ENCODE results near the gene TIAM2.

GRCh38 chr6:155069543-155069942 lies 74.4 kb downstream of the TIAM2 start:
- TF ChIP-seq, protein P1, sequence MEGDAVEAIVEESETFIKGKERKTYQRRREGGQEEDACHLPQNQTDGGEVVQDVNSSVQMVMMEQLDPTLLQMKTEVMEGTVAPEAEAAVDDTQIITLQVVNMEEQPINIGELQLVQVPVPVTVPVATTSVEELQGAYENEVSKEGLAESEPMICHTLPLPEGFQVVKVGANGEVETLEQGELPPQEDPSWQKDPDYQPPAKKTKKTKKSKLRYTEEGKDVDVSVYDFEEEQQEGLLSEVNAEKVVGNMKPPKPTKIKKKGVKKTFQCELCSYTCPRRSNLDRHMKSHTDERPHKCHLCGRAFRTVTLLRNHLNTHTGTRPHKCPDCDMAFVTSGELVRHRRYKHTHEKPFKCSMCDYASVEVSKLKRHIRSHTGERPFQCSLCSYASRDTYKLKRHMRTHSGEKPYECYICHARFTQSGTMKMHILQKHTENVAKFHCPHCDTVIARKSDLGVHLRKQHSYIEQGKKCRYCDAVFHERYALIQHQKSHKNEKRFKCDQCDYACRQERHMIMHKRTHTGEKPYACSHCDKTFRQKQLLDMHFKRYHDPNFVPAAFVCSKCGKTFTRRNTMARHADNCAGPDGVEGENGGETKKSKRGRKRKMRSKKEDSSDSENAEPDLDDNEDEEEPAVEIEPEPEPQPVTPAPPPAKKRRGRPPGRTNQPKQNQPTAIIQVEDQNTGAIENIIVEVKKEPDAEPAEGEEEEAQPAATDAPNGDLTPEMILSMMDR (IDR thresholded peaks at IDR 0.05; ENCODE audit: low read length): no peak
- TF ChIP-seq EZH2 (IDR thresholded peaks at IDR 0.05; ENCODE audit: borderline replicate concordance, low read length): no peak

Measured in OCI-LY1 (cell line).